Activated T-helper 1 cell treated with anti-CD3 and anti-CD28 coated beads, Interleukin-12 subunit alpha, Interleukin-12 subunit beta, Interleukin-2, Interleukin-4 antibody, amounts not matched to agents 30 ng/mL and 10 ng/mL and 1 ng/mL, durations not matched to agents 14 hours and 24 hours and 36 hours (primary cell): ENCODE results near the gene RIMS3. TPM values are rescaled to one million over a fixed set of nuclear protein-coding genes. Genes with fewer than 3 reads are reported as not detected.
A peak's percentile ranks its signal among the peaks of the same experiment; 100 is the strongest.
"Not testable (repeated sequence)": the region's sequence is repeated elsewhere in the genome, so short reads cannot be mapped to it uniquely, and the experiment has no call there.

Experiments used
- DNase-seq: peaks from one replicate; pipeline ENCODE4 v3.0.0; 2021; ENCODE audit warnings: low spot score
- H3K27ac Mint-ChIP-seq: one replicate; pipeline ENCODE4 v1.8.0; 2021; ENCODE audit warnings: mild to moderate bottlenecking, mixed read lengths
- H3K27me3 Mint-ChIP-seq: one replicate; pipeline ENCODE4 v1.8.0; 2022; ENCODE audit warnings: mild to moderate bottlenecking, moderate library complexity, mixed read lengths; ENCODE audit not compliant: insufficient read depth
- H3K36me3 Mint-ChIP-seq: one replicate; pipeline ENCODE4 v1.8.0; 2021; ENCODE audit warnings: low read depth, mixed read lengths
- H3K4me1 Mint-ChIP-seq: one replicate; pipeline ENCODE4 v1.8.0; 2021; ENCODE audit warnings: low read depth, mixed read lengths
- H3K4me3 Mint-ChIP-seq: one replicate; pipeline ENCODE4 v1.8.0; 2021; ENCODE audit warnings: mild to moderate bottlenecking, moderate library complexity, mixed read lengths
- H3K9me3 Mint-ChIP-seq: one replicate; pipeline ENCODE4 v1.8.0; 2021; ENCODE audit warnings: mixed read lengths
- intact Hi-C: fragments of 100-400 bp; cut with micrococcal nuclease; formaldehyde crosslinking; loops from one replicate; pipeline ENCODE4 v1.15.1; 2024
- total RNA-seq: library from RNA; stranded (reverse); gene quantifications from 2 replicates; pipeline ENCODE4 v1.2.3, GENCODE V29; 2022

Gene RIMS3
- total RNA-seq, 1 donor from 2014 or later: 1.9 TPM

DNA sequence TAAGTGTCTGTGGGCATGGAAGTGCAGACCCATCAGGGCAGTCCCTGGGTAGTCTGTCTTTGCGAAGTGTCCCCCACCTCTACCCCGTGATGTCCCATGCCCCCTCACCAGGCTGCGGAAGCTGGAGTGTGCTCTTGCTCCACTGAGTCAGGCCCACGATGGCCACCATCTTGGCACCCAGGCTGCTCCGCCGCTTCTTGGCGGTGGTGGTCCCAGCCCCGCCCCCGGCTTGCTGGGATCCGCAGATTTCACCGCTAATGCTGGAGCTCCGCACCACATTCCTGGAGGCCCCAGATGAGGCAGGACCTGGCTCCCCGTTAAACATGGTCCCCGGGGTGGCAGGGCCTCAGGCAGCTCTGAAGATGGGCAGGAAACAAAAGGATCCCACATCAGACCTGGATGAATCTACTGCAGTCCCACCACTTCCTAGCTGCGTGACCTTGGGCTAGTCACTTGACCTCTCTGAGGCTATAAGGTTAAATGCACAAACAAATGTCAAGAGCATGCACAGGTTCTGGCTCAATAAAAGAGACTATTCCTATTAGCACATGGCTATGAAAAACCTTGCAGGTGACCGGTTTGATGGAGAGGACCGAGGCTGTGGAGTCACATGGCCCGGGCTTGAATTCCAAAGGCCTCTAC, 23.8 kb downstream of the RIMS3 start:
- peaks cover 14% of the 10 kb centered on the region for H3K4me1 Mint-ChIP-seq
- H3K9me3 Mint-ChIP-seq: no peaks in the 10 kb centered on the region
- no peaks in the 10 kb centered on the region for H3K36me3 Mint-ChIP-seq

DNA sequence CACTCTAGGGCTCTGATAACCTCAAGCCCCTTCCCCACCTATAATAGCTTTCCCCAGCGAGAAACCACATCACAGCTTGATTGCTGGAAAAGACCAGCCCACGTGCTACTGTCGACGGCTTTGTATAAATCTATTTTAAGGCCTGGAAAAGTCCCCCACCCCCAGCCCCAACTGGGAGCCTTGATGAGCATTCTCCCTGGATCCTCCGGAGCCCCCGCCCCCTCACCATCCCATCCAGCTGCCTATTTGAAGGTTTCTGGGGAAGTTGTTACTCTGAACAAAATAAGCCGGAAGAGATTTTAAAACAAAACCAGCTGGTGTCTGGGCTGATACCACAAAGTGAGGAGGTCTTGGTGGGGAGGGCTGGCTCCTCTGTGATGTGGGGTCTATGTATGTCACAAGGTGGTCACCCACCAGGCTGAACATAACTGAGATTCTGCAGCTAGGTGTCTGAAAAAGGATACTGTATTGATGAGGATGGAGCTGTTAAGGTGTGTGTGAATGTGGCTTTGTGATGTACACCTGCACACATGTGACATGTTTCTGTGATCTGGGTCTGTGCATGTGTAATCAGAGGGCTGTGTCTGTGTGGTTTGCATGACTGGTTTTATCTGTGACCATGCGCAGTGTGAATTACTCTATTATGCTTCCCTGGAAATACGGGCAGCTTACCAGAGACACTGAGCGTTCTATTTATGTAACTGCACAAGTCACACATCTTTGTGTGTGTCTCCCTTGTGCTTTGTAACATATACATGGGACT, 25.0 kb downstream of the RIMS3 start:
- intact Hi-C loops: no loop called here
- H3K4me1 Mint-ChIP-seq: peaks cover 14% of the 10 kb centered on the region
- no peak overlapping the region for H3K4me3 Mint-ChIP-seq
- DNase-seq: no peak
- no peak overlapping the region for H3K27ac Mint-ChIP-seq
- no peaks in the 10 kb centered on the region for H3K27me3 Mint-ChIP-seq
- H3K36me3 Mint-ChIP-seq: no peaks in the 10 kb centered on the region
- no peaks in the 10 kb centered on the region for H3K9me3 Mint-ChIP-seq

More for the DNA sequence above, 23.8 kb downstream of the RIMS3 start:
- intact Hi-C loops: no loop called here
- H3K27me3 Mint-ChIP-seq: no peaks in the 10 kb centered on the region
- H3K4me3 Mint-ChIP-seq: no peak overlapping the region
- DNase-seq: no peak
- no peak overlapping the region for H3K27ac Mint-ChIP-seq

DNA sequence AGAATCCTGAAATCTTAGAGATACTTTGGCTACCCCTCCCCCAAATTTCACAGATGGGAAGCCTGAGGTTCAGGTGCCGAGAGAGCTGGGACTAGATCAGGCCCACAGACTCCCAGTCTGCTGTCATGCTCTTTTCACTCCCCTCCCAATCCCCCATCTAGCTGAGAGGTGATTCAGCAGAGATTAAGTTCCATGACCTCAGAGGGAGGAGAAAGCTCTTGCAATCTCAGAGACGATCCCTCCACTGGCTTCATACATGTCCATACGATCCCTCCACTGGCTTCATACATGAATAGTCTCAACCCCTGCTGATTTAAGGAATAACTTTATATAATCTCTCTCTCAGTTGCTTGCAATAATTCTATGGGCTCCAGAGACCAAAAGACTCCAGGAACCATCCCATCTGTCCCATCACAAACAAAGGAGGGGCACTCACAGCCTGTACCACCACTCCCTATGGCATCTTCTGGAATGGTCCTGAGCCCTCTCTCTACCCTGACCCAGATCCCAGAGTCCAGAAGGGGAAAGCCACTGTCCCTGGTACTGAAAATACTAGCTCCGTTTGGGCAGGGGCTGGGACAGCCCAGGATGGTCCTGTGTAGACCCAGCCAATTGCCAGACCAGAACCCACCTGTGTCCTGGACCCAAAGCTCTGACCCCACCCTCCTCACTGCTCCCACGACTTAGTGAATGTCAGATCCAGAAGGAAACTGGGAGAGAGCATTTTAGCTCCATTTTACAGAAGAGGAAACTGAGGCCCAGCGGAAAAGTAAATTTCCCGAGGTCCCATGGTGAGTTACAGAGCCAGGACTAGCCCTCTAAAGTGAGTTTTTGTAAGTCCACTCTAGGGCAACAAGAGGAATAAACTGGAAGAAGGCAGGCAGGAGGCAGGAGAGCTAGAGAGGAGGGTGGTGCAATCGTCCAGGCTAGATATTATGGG, 27.1 kb downstream of the RIMS3 start:
- Mint-ChIP-seq H3K27me3 (no peaks in the 10 kb centered on the region), H3K4me3 (no peak overlapping the region), H3K4me1 (peaks cover 18% of the 10 kb centered on the region), H3K36me3 (no peaks in the 10 kb centered on the region), H3K27ac (no peak overlapping the region), H3K9me3 (no peaks in the 10 kb centered on the region)
- DNase-seq: no peak
- intact Hi-C loops: no loop called here

DNA sequence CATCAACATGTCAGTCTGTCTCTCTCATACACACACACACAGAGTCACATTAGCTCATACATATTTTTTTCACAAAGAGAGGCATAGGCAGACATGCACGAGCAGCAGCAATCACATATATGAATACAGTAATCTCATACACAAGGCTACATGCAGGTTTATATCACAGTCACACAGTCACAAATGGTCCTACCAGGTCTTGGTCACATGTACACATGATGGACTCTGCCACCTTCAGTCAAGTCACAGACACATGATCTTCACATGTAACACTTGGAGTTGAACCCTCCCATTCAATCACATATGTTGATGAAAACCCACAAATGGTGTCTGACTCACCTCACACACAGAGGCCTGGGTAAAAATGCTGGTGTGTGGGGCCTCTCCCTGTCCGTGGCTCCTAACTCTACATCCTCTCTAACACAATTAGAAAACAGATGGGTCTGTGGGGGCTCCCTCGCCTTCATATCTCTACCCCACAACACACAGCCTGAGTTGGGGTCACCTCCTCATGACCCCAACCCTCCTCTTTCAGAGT, 27.9 kb downstream of the RIMS3 start:
- H3K4me3 Mint-ChIP-seq: no peak overlapping the region
- no peaks in the 10 kb centered on the region for H3K36me3 Mint-ChIP-seq
- DNase-seq: no peak
- no peak overlapping the region for H3K27ac Mint-ChIP-seq
- intact Hi-C loops: no loop called here
- no peaks in the 10 kb centered on the region for H3K9me3 Mint-ChIP-seq
- H3K4me1 Mint-ChIP-seq: peaks cover 18% of the 10 kb centered on the region
- no peaks in the 10 kb centered on the region for H3K27me3 Mint-ChIP-seq

DNA sequence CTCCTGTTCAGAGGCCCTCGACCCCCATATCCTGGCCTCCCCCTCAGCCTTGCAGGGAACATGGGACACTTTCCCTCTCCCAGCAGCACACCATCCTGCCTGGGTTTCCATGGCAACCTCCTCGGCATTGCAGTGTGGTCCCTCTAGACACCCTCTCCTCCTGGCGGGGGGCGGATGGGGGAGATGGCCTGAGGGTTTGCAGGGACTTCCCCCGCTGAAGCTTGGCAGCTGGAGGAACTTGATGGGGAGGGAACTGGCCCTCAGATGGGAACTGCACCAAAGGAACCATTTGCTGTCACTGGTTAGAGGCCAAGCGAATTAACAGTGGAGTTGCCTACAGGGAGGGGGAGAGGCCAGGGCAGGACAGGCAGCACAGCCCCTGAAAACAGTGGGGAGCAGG, 28.7 kb downstream of the RIMS3 start:
- Mint-ChIP-seq H3K4me1 (peaks cover 18% of the 10 kb centered on the region), H3K36me3 (no peaks in the 10 kb centered on the region), H3K27ac (no peak overlapping the region), H3K9me3 (no peaks in the 10 kb centered on the region), H3K4me3 (no peak overlapping the region), H3K27me3 (no peaks in the 10 kb centered on the region)
- intact Hi-C loops: no loop called here
- no peak for DNase-seq

DNA sequence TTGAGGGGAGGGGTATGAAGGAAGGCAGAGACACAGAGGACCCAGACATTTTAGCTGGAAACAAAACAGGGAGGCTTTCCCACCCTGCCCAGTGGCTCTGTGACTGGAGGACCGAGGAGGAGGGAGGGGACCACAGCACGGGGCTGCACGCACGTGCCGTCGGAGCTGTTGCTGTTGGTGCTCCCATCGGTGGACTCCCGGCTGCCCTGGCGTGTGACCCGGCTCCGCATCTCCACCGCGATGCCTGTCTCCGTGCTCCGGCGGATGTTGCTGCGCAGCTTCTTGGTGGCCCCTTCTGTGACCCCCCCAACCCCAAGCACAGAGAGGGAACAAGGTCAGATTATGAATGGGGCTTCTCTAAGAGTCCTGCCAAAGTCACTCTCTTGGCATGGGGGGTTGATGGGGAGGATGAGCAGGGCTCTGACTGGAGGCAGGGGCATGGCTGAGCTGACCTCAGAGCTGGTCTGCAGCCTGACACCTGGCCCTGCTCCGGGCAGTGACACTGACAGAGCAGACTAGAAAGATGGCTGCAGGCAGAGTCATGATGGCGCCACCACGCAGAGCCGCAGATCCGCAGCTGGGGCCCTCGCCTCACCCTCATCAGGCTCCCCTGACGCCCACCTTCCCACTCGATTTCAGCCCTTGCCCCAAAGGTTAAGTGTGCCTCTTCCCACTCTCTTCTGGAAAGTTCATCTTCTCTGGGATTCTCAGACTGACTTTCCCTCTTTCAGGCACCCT, 29.6 kb downstream of the RIMS3 start:
- no peak for DNase-seq
- no peaks in the 10 kb centered on the region for H3K9me3 Mint-ChIP-seq
- H3K4me3 Mint-ChIP-seq: no peak overlapping the region
- no peaks in the 10 kb centered on the region for H3K36me3 Mint-ChIP-seq
- intact Hi-C loops: no loop called here
- peaks cover 18% of the 10 kb centered on the region for H3K4me1 Mint-ChIP-seq
- no peaks in the 10 kb centered on the region for H3K27me3 Mint-ChIP-seq
- no peak overlapping the region for H3K27ac Mint-ChIP-seq

DNA sequence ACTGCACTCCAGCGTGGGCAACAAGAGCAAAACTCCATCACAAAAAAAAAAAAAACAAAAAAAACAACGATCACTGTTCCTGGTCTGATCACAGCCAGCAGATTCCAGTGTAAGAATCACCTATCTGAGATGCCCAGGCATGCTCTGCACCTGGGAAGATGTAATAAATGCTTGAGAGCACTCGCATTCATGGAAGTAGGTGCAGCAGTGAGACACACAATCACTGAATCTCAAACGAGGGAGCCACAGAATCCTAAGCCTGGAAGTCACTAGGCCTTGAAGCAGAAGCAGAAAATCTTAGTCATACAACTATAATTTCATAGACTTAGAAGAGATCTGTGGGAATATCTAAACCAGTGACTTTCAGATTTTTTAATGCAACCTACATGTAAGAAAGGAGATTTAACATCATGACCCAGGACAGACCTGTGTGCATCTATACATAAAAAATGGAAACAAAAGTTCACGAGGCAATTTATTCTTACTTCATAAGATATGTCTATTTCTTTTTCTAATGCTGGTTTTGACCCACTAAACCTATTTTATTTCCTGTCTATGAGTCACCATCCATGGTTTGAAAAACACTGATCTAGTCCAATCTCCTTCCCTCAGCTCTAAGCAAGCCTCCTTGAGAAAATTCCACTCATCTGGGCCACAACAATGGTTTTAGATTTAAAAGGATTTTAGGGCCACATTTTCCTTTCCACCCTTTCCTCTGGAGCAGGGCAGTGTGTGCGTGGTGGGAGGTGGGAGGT, 30.4 kb downstream of the RIMS3 start:
- Mint-ChIP-seq H3K4me3 (no peak overlapping the region), H3K4me1 (peaks cover 14% of the 10 kb centered on the region), H3K9me3 (no peaks in the 10 kb centered on the region), H3K27me3 (no peaks in the 10 kb centered on the region), H3K27ac (no peak overlapping the region), H3K36me3 (no peaks in the 10 kb centered on the region)
- intact Hi-C loops: no loop called here
- no peak for DNase-seq

DNA sequence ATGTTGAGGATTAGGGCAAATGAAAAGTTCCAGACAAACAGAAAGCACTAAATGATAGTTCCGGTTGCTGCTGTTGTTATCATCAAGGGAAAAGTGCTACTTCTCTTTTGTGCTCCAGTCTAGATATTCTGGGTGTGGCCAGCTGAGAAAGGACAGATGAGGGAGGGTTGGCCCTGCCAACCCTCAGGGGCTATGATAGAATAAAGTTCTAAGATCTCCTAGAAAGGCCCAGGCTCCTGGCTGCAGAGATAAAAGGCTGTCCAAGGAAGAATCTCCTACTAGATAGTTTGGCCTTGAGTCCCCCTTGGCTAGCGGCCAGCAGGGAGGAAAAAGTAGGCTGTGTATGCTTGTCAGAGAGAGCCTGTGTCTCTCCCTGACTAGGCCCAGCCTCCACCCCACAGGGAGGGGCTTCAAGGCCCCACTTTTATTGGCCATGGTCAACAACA, 31.5 kb downstream of the RIMS3 start:
- H3K4me3 Mint-ChIP-seq: no peak overlapping the region
- H3K36me3 Mint-ChIP-seq: no peaks in the 10 kb centered on the region
- H3K9me3 Mint-ChIP-seq: no peaks in the 10 kb centered on the region
- no peak for DNase-seq
- no peak overlapping the region for H3K27ac Mint-ChIP-seq
- no peaks in the 10 kb centered on the region for H3K27me3 Mint-ChIP-seq
- H3K4me1 Mint-ChIP-seq: peaks cover 19% of the 10 kb centered on the region
- intact Hi-C loops: no loop called here

DNA sequence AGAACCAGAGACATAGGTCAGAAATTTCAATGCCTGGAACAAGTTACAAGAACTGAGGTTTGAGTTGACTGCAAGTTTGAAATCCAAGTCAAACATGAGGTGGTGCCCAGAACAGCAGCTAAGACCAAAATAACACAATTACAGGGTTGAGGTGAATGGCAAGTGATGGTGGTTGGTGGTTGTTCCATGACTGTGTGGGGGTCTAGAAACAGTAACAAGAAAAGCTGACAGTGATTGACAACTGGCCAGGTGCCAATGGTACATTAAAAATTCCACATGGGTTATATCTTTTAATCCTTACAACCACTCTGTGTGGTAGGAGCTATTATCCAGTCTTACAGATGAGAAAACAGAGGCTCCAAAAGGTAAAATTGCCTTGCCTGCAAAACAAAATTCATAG, 32.0 kb downstream of the RIMS3 start:
- no peaks in the 10 kb centered on the region for H3K27me3 Mint-ChIP-seq
- no peak overlapping the region for H3K27ac Mint-ChIP-seq
- H3K36me3 Mint-ChIP-seq: no peaks in the 10 kb centered on the region
- peaks cover 24% of the 10 kb centered on the region for H3K4me1 Mint-ChIP-seq
- intact Hi-C loops: no loop called here
- no peaks in the 10 kb centered on the region for H3K9me3 Mint-ChIP-seq
- no peak overlapping the region for H3K4me3 Mint-ChIP-seq
- no peak for DNase-seq

DNA sequence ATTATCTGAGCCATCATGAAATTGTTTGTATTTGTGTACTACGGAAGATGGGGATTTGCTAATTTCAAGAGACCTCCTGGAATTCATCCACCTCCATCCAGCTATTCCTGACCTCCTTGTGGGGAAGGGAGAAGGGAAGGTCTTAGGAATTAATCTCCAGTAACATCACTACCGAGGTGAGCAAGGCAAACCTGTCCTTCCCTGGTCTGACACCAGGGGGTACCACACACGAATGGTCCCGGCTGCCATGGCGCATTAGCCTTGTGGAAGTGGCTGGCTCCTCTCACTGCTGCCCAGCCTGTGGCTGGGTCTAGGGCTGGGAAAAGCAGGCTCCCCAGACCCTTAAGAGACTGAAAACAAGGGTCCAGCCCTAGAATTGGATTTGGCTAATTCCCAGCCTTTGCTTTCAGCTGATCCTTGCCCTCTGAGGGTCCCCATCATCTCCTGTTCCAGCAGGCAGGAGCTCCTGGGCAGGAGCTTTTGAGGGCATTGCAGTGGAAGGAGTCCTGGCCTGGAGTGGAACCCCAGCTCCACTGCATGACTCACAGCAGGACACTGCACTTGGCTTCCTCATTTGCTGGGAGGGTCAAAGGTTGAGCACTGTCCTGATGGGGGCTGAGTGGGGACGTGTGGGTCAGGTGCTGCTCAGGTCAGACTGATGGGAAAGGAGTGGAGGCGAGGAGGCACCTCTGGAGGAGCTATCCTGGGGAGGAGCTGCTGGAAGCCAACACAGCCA, 34.8 kb downstream of the RIMS3 start:
- H3K9me3 Mint-ChIP-seq: no peaks in the 10 kb centered on the region
- H3K4me3 Mint-ChIP-seq: no peak overlapping the region
- no peak for DNase-seq
- H3K27me3 Mint-ChIP-seq: no peaks in the 10 kb centered on the region
- no peaks in the 10 kb centered on the region for H3K36me3 Mint-ChIP-seq
- H3K27ac Mint-ChIP-seq: no peak overlapping the region
- intact Hi-C loops: no loop called here
- peaks cover 34% of the 10 kb centered on the region for H3K4me1 Mint-ChIP-seq

DNA sequence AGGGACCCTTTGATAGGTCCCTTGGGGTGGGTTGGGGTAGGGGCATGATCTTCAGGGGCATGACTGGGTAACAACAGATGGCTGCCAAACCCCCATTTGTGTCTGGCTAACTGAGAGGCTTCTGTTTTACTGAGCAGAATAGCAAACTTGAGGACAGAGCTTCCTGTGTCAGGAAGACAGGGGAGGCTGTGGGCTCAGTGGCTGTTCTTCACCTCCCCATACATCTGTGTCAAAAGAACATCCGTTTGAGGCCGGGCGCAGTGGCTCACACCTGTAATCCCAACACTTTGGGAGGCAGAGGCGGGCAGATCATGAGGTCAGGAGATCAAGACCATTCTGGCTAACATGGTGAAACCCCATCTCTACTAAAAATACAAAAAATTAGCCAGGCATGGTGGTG, 35.9 kb downstream of the RIMS3 start:
- Mint-ChIP-seq H3K4me1 (peaks cover 34% of the 10 kb centered on the region), H3K27ac (peak overlapping the region; percentile 47)
- not testable (repeated sequence) for H3K27me3 Mint-ChIP-seq, H3K9me3 Mint-ChIP-seq, H3K4me3 Mint-ChIP-seq, H3K36me3 Mint-ChIP-seq
- intact Hi-C loops: loop anchor here (5.0 kb wide), 1 partner anchor 38 kb away; the partner anchor contains the start of gene RIMS3
- DNase-seq: peak; percentile 13
